Right kidney (tissue), 1 donor: Measurements from ENCODE around the gene SEMA3A.
"Not testable (repeated sequence)": the region's sequence is repeated elsewhere in the genome, so short reads cannot be mapped to it uniquely, and the experiment has no call there.

Experiments
- DNase-seq: peaks from one replicate; pipeline ENCODE4 v3.0.0-alpha.2; 2016

Gene SEMA3A

DNA sequence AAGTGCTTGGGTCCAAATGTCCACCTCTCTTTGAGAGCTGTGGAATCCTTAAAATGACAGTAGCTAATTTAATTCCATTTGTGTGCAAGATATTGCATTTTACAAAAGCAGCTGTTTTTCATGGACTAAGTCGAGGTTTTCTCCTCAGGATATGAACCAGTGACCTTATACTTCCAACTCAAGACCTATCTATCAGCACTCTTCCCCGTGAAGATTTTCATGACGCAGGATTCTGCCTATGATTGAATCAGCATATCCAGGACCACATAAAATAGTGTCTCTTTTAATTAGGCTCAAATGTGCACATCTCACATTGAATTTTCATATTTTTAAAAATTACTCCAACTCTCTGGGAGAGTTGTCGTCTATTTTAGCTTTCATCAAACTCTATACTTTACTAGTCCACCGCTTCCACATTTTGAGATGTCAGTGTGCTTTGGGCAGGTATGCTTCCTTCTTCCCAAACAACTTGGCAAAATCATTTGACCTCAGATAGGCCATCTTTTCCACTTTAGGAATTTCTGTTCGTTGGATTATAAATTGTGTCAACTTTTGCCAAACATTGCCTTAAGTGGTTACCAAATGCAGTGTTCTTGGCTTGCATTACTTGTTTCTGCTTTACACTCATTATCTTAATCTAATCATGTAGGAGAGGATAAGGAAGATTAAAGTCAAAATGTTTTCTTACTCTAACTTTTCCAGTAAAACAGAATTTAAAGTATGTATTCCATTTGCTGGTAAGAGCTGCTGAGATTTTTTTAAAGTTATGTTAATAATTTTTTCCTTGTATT lies 39.4 kb downstream of the SEMA3A start:
- DNase-seq: no peak

DNA sequence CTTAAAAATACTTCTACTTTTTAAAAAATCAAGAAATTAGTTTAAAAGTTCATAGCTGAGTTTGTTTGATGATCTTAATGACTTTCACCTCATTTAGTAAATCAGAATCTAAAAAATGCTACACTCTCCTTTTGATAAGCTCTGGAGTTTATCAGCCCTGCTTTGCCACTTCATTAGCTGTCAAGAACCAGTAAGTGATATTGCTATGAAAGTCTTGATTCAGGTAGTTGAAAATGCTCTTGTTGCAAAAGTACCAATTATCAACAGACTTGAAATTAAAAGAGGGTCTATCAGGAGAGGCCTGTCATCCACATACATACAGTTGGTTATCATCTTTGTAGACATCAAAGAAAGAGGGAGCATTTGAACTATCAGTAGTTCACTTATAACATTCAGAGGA lies 41.6 kb downstream of the SEMA3A start:
- DNase-seq: no peak

DNA sequence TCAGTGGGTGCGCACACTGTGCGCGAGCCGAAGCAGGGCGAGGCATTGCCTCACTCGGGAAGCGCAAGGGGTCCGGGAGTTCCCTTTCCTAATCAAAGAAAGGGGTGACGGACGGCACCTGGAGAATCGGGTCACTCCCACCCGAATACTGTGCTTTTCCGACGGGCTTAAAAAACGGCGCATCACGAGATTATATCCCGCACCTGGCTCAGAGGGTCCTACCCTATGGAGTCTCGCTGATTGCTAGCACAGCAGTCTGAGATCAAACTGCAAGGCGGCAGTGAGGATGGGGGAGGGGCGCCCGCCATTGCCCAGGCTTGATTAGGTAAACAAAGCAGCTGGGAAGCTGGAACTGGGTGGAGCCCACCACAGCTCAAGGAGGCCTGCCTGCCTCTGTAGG lies 44.2 kb downstream of the SEMA3A start:
- DNase-seq: not testable (repeated sequence)

DNA sequence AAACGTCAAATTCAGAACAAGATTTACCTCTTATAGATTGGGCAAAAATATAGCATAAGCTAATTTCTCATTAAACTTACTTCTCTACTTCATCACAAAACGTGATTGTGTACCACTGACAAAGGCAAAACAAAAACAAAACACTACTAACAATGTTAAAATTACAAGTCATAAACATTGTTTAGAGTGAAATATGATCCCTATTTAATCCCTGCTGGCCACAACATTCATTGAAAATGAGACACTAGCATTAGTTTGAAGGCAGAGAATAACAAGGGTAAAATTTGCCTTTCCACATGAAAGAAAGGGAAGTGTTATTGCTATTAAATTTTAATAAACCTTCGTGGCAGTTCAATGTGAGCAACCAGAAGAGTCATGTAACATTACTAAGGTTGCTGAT lies 45.0 kb downstream of the SEMA3A start:
- DNase-seq: no peak

DNA sequence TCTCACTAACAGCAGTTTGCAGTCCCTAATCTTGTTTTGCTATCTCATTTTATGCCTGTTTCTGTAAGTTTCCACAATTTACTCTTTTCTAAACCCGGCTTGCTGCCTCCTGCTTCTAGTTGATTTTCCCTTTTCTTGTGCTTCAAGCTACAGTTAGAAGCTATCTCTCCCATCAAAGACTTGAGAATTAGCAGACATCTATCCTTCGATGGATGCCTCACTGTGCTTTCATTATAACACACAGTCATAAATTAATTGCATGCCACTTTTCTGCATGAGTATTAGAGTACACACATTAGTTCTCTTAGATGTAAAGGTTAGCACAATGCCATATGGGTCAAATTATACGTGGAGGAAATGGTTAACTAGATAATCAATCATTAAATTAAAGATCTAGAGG lies 48.7 kb downstream of the SEMA3A start:
- DNase-seq: no peak

DNA sequence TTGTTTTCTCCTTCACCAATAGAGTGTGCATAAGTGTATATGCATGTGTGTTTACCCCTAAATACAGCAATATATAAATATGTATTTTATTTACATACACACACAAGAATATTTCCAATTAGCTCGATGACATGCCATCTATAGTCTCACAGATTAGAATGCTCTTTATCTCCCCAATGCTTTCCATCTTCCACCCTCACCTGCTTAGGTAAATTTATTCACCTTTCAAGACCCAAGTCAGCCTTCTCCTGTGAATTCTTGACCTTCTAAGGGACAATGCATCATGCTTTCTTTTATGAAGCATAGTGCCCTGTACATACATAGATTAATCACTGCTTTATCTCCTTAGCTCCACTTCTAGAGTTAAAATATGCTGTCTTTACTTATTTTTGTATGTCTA lies 49.7 kb downstream of the SEMA3A start:
- no peak for DNase-seq

DNA sequence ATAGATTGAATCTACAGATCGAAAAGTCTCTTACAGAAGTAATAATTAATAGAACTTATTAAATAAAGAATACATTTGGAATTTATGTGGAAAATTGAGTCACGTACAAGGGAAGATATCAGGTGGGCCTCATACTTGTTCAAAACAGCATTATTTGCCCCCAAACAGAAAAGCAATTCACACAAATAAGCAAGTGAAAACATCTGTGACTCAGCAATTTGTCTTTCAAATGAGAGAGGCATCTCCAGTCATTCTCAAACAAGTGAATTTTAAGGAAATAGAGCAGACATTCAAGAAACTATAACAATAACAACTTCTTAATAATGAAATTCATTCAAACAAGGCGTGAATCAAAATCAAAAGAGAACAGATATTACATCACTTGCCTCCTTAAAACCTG lies 50.1 kb downstream of the SEMA3A start:
- no peak for DNase-seq

DNA sequence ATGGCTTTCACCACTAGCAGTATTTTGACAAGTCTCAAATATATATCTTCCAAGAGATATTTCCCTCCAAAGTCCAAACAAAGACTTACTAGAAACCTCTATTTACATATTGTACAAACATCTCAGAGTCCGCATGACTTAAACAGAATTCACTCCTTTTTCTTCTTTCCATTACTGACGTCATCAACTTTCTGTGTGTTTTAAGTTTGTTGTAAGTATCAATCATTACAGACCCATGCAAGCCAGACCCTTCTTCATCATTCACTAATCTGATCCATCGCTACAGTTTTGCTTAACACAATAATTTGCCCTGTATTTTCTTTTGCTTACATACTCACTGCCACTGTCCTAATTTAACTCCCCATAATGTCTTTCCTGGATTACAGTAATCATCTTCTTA lies 51.9 kb downstream of the SEMA3A start:
- no peak for DNase-seq

DNA sequence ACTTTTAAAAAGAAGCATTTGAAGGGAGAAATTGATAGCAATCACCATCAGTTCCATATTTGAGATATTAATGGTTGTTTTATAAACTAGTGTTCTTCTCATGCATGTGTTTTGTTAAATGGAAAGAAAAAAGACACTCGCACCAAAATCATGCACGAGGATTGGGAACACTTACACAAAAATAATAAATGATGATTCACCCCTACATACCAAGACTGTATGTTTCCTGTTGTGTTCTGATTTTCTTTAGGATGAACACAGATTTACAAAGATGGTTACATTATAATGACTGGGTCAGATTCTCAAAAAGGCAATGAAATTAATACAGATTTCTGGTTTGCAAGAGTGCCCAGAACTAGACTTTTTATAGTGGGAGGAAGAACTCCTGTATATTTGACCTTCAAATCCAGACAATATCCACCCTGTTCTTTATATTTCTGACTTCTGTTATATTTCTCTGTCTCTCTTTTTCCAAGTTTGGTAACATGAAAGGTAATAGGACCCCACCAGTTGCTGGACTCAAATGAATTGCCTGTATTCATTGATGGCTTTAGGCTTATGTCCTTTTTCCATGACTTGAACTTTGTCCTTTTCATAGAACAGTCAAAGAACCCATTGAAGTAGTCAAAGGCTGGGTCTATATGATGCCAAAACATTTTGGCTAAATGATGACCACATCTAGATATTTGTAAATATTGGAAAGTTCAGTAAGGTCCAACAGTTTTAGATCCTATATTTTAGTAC lies 54.4 kb downstream of the SEMA3A start:
- no peak for DNase-seq

DNA sequence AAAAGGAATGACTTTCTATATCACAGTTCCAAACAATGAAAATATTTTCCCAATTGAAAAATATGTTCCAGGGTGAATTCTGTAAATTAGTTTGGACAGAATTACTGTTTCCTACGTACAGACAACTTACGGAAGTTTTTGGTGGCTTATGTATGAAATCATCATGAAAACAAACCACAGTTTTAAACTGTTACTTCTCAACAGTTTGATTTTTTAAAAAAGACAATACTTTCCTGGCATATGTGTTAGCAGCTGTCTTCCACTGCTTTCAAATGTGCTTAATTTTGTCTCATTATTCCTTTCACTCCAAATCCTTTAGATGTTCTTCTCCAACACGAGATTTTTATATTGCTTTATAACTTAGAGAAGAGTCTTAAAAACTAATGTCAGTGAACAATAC lies 56.2 kb downstream of the SEMA3A start:
- no peak for DNase-seq

DNA sequence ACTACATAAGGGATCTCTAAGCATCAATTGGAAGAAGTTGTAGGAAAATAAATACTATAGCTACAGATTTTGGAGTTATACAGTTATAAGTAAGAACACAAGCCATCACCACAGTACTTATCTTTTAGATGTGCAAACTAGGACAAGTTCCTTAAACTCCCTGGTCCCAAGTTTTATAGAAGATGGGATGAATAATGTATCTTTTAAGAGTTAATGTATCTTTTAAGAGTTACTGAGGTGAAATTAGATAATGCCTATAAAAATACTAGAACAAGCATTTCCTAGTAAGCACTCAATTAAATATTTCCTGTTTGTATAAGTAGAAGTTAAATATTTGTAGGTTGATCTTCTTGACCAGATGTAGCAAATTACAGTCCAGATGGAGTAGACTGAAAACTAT lies 56.8 kb downstream of the SEMA3A start:
- no peak for DNase-seq

DNA sequence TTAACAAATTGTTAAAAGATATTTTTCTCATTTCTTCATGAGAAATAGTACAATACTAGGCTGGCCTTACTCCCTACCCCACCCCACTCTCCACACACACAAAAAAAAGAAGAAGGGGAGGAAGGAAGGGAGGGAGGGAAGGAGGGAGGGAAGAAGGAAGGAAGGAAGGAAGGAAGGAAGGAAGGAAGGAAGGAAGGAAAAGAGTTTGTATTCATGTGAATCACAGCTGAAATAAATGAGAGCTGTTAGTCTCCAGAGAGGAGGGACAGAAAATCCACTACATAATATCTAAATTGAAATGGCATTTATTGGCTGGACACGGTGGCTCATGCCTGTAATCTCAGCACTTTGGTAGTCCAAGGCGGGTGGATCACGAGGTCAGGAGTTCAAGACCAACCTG lies 57.8 kb downstream of the SEMA3A start:
- DNase-seq: no peak

DNA sequence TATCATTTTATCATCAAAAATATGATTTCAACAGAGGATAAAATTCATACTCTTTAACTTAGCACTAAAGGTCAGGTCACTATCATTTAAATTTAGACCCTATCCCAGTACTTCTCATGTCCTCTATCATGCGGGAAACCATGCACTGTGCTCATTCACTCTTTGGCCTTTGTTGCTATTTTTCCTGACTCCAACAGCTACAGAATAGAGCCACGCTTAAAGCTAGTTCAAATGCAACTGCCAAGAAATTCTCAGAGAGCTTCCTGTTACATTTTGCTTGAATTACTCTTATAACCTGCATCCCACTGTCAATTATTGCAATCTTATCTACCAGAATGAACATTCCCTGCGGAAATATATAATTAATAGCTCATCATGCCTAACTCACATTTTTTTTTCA lies 58.3 kb downstream of the SEMA3A start:
- DNase-seq: no peak

DNA sequence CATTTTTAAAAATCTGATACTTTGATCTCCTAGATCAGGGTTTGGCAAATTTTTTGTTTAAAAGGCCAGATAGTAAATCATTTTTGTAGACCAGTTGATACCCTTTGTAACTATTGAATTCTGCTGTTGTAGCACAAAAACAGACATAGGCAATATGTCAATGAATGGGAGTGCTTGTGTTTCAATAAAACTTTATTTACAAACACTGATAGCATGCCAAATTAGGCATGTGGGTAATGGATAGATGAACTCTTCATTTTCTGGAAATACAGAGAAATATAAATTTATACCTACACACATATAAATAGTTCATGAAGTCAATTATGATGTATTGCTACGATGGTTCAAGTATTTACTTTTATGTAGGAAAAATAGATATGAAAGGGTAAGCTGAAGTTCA lies 60.4 kb downstream of the SEMA3A start:
- no peak for DNase-seq

DNA sequence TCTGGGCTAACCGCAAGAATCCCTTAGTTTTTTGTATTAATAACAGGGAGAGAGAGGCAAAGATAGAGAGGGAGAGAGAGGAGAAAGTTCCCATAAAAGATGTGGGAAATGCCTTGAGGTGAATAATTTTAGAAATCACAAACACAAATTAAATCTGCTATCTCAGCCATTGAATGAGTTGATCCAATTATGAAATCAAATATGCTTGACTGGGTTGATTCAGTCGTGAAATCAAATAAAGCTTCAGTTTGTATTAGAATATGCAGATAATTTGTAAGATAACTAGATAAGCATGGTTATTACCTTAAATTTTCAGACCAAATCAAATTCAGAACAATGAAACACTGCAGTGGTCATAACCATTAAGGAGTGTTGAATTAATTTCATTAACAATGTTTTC lies 68.9 kb downstream of the SEMA3A start:
- DNase-seq: no peak

DNA sequence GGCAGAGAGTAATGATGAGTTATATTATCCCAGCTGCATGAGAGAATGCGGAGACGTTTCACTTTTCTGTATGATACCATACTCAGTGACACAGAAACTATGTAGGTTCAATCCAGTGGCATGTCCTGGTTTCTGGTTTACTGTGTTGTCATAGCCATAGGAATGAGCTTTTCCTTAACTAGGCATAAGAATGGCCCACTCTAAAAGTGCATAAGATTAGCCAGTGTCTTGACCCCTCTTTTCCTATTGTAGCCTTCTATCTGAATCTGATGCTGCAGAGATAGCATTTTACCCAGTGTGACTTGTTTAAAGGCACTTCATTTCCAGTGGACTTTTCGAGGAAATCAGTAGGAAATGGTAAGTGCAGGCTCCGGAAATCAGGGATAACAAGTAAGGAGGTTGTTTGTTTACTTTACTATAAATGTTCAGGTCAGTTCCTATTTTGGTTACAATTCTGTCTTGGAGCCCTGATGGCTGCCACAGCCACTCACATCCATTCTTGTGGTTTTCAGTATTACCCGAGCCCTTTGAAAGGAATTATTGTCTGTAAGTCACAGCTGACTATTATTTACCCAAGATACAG lies 70.5 kb downstream of the SEMA3A start:
- no peak for DNase-seq

DNA sequence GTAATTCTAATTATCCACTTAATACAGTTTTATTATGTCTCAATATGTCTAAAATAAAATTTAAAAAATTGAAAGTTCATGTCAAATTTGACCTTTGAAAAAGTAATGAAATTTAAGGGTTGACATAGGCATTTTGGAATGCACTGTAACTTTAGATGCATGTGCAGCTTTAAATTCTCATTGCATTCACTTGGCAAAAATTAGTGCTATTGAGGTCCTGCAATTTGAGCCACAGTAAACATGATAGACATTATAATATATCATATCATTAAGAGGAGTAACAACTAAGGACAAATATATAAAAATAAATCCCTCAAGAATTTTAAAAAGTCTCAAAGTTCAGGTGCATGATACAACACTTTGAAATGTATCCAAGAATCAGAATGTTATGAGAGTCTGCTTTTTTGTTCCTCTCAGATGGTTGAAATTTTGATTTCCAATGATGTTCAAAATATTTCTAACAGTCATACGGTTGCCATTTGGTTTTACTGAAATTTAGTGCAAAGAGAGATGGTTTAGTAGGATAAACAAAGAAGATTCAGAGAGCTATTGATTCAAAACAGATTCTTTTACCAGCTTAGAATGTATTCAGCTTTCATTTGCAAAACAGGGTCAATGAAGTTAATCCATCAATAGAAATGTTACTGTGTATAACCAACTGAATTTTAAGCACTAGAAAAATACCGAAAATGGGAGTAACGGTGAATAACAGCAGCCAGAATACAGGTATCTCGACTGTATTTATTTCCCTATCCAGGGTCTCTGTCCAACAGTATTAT lies 71.8 kb downstream of the SEMA3A start:
- DNase-seq: no peak

DNA sequence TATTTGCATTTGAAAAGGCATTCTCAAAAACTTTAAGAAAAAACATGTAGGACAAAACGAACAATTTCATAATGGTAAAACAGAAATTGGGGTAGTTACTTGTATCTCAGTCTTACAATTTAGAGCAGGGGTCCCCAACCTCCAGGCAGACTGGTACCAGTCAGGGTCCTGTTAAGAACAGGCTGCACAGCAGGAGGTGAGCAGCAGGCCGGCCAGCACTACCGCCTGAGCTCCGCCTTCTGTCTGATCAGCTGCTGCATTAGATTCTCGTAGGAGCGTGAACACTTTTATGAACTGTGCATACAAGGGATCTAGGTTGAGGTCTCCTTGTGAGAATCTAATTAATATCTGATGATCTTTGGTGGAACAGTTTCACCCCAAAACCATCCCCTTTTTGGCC lies 77.3 kb downstream of the SEMA3A start:
- DNase-seq: no peak

DNA sequence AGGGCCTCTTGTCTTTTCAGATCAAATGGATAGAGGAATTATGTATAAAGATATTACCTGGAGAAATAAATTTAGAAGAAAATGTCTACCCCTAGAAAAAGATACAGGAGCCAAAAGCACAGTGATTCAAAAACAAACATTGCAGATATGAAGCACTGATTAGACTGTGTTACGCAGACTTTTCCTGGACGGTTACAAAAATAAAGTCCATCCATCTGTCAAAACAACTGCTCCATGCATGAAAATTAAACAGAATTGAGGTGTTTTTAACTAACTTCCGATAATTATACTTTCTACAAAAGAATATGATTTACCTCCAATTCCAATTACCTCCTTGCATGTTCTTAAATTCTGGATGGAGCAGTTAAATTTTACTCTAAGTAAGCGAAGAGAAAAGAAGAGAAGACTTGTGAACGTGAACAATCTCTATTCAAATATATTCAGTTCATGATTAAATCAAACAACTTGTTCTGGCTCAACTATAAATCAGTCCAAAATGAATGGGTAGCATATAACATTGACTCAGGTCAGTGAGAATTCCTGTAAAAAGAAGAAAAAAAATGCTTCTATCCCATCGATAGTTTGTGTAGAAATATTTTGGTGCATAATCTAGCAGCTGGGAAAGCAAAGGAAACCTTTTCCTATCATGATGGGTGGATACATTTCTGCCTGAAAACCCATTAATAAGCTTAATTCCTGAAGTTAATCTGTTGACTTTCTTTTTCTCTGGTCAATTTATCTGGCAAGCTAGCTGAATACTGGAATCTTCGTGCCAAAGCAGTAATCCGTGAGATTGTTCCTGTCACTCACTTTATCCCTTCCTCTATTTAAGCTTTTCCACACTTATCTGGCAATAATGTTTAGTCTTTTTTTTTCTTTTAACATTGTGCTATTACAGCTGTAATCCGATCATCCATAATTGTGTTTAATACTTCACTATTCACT lies 80.4 kb downstream of the SEMA3A start:
- DNase-seq: no peak

DNA sequence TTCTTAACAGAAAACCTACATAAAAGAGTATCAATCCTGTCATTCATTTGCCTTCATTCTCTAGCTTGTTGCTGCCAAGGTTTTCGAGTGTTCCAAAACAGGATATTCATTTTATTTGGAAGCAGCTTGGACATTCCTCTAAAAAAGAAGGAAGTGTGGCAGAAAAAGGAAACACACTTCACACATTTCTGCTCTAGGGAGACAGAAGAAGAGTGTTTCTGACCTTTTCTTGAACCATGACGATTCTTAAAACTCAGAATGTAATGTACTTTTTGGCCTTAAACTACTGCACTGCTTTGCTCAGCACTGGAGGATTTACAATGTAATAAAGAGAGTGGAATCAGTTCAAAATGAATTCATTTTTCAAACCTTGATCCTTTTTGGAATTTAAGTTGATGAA lies 81.3 kb downstream of the SEMA3A start:
- DNase-seq: no peak

DNA sequence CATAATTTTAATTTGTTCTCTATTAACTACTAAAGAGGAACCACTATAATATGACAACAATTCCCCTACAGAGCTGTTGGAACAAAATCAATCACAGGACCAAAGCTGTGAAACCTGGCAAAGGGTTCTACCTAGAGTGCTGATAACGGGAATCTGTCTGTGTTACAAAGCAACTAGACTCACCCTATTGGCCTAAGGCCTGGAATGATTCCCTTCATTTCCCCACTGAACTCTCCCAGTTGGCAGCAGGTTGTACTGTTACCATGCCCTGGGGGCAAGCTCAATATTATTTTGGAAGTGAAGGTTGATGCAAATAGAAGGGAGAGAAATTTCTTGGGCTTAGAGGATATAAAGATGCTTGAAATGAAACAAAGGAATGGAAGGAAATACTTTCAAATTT lies 81.8 kb downstream of the SEMA3A start:
- DNase-seq: no peak

DNA sequence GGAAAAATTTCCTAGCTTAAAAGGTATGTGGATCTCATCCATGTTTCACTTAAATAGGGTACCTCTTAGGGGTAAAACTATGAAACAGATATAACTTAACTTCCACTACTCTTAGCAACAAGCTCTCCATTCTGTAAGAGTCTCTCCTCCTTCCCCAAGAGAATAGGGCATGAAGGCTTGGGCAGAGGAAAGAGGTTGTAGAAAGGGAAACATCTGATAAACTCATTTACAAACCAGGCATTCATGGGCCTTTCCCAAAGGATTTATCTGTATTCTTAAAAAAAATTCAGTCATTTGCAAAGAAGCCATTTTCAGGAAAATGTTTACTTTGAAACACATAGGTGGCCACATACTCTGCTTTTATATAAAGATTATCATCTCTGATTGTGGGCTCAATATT lies 82.7 kb downstream of the SEMA3A start:
- DNase-seq: no peak
